HepG2 (cell line): ENCODE data around the gene TMEM258. TPM values are rescaled to one million over a fixed set of nuclear protein-coding genes. Genes with fewer than 3 reads are reported as not detected.

Experiments used
- BORCS8-MEF2B ChIP-seq: sonication (generic); formaldehyde crosslinking; IDR thresholded peaks from 2 replicates; pipeline ENCODE4 v1.8.0; 2022; ENCODE audit warnings: mild to moderate bottlenecking, missing genetic modification reagents
- FOXK1 ChIP-seq: sonication (generic); formaldehyde crosslinking; IDR thresholded peaks from 2 replicates; pipeline ENCODE4 v1.4.0; 2020; ENCODE audit warnings: low read depth, missing genetic modification reagents, borderline replicate concordance
- GABPB1 ChIP-seq: IDR thresholded peaks from 2 replicates; pipeline ENCODE4 v1.6.1; 2016; ENCODE audit warnings: mild to moderate bottlenecking, missing genetic modification reagents, moderate library complexity, missing compliant biosample characterization
- HNRNPLL ChIP-seq: fragments of 200-400 bp; formaldehyde crosslinking; IDR thresholded peaks from 2 replicates; pipeline ENCODE4 v1.6.1; 2017; ENCODE audit warnings: mild to moderate bottlenecking, low read depth, low read length; ENCODE audit not compliant: poor library complexity, severe bottlenecking
- JARID2 ChIP-seq: sonication (generic); formaldehyde crosslinking; IDR thresholded peaks from 2 replicates; pipeline ENCODE4 v1.8.1; 2023; ENCODE audit warnings: missing genetic modification reagents, inconsistent platforms; ENCODE audit not compliant: insufficient replicate concordance
- PREB ChIP-seq: sonication (generic); formaldehyde crosslinking; IDR thresholded peaks from 2 replicates; pipeline ENCODE4 v1.4.0; 2020; ENCODE audit warnings: missing genetic modification reagents
- TBP ChIP-seq: sonication (generic); formaldehyde crosslinking; IDR thresholded peaks from 2 replicates; pipeline ENCODE4 v1.5.0; 2020; ENCODE audit warnings: missing genetic modification reagents
- THRA ChIP-seq: sonication (generic); formaldehyde crosslinking; IDR thresholded peaks from 2 replicates; pipeline ENCODE4 v1.4.0; 2020; ENCODE audit warnings: missing genetic modification reagents, borderline replicate concordance
- ZBTB4 ChIP-seq: sonication (generic); formaldehyde crosslinking; IDR thresholded peaks from 2 replicates; pipeline ENCODE4 v1.4.0; 2020; ENCODE audit warnings: missing genetic modification reagents, mild to moderate bottlenecking, borderline replicate concordance
- ZFX ChIP-seq: sonication (generic); formaldehyde crosslinking; IDR thresholded peaks from 2 replicates; pipeline ENCODE4 v1.4.0; 2020; ENCODE audit warnings: mild to moderate bottlenecking, low read depth, missing genetic modification reagents, moderate library complexity
- ZNF207 ChIP-seq: fragments of 450-650 bp; IDR thresholded peaks from 2 replicates; pipeline ENCODE4 v1.6.1; 2016; ENCODE audit warnings: antibody characterized with exemption, borderline replicate concordance
- ZNF432 ChIP-seq: sonication (generic); formaldehyde crosslinking; IDR thresholded peaks from 2 replicates; pipeline ENCODE4 v1.5.0; 2020; ENCODE audit warnings: missing genetic modification reagents, mild to moderate bottlenecking, borderline replicate concordance
- ZNF564 ChIP-seq: sonication (generic); formaldehyde crosslinking; IDR thresholded peaks from 2 replicates; pipeline ENCODE4 v1.8.1; 2023; ENCODE audit warnings: mild to moderate bottlenecking, missing genetic modification reagents
- ZNF614 ChIP-seq: IDR thresholded peaks from 2 replicates; pipeline ENCODE4 v1.6.1; 2018; ENCODE audit warnings: missing biosample characterization, missing genetic modification reagents, inconsistent platforms, borderline replicate concordance
- ZNF879 ChIP-seq: sonication (generic); formaldehyde crosslinking; IDR thresholded peaks from 2 replicates; pipeline ENCODE4 v1.8.1; 2023; ENCODE audit warnings: missing genetic modification reagents
- ZSCAN30 ChIP-seq: sonication (generic); formaldehyde crosslinking; IDR thresholded peaks from 2 replicates; pipeline ENCODE4 v1.5.0; 2020; ENCODE audit warnings: mild to moderate bottlenecking, missing genetic modification reagents
- polyA plus RNA-seq, 8 experiments: library from polyadenylated mRNA; depleted of rRNA in 3 of 8; stranded (reverse) in 7 of 8; unstranded in 1 of 8; fragments of >200 nt; fragmentation: Illumina TruSeq in 4 of 8; extraction: Trizol in 4 of 8; gene quantifications; 2 replicates each; pipeline versions ENCODE4 v1.2.1 to v1.2.3, GENCODE V29; 2011 to 2016; ENCODE audit warnings: low read depth in 4 of 8, missing spikeins in 1 of 8, mixed read lengths in 1 of 8; ENCODE audit not compliant: insufficient read depth in 1 of 8
- total RNA-seq, 5 experiments: library from RNA; depleted of rRNA; stranded (reverse); fragments of >200 nt; fragmentation: Illumina TruSeq; extraction: Trizol; gene quantifications; 2 replicates each; pipeline ENCODE4 v1.2.3, GENCODE V29; 2016; ENCODE audit warnings: low read depth in 1 of 5
- TF ChIP-seq, protein P1 (sequence below): sonication (generic); formaldehyde crosslinking; IDR thresholded peaks from 2 replicates; pipeline ENCODE4 v1.4.0; 2020; ENCODE audit warnings: missing genetic modification reagents
- TF ChIP-seq, protein P2 (sequence below): IDR thresholded peaks from 2 replicates; pipeline ENCODE4 v1.6.1; 2016

Gene TMEM258
- total and polyA plus RNA-seq, 2 of the 13 experiments (the other 11 are each of a cell fraction or from before 2014, with no cell fraction given): 175 to 424 TPM

DNA sequence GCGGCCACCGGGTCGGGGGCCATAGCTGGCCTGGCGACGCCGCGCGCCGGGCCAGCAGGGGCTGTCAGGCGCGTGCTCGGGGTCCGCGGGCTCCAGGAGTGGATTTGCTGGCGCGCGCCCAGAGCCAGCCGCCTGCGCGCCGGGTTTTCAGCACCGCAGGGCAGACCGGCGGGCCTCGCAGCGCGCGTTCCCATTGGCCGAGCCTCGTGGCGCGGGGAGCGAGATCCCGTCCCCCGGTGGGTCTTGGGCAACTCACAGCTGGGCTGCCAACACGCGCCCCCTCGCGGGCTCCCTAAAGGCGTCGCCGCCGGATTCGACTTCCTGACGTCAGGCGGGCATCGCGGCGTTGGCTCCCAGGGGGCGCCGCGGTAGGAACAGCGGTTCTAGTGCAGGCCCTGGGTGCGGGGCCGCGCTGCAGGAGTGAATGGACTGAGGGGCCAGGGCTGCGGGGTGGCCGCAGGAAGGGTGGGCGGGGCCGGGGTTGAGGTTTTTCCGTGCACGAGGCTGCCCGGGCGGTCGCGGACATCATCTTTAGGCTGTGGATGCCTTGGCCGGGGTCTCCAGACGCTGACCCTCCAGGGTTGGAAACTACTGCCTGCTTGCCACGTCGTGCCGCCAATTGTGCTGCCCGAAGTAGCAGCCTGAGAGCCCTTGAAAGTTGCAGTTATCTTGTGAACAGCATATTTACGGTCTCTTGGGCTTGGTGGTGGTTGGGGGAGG, 24.5 kb upstream of the TMEM258 start, which contains the start of gene FADS1 (continued):
- TF ChIP-seq THRA (peak; percentile 67), ZFX (CRISPR knock-in tag) (peak; percentile 89), HNRNPLL (peak; percentile 46), TBP (no peak), ZNF564 (peak; percentile 97), ZNF432 (CRISPR knock-in tag) (no peak), ZNF614 (CRISPR knock-in tag) (peak; percentile 39; the same call in 1 of the 2 replicates), ZNF879 (no peak), JARID2 (CRISPR knock-in tag) (no peak), BORCS8-MEF2B (CRISPR knock-in tag) (peak; percentile 14; the same call in 1 of the 2 replicates), ZBTB4 (CRISPR knock-in tag) (peak; percentile 76), ZSCAN30 (peak; percentile 49; the same call in 1 of the 2 replicates), ZNF207 (no peak), PREB (CRISPR knock-in tag) (no peak), FOXK1 (CRISPR knock-in tag) (no peak), GABPB1 (peak; percentile 87)
- TF ChIP-seq, protein P1, sequence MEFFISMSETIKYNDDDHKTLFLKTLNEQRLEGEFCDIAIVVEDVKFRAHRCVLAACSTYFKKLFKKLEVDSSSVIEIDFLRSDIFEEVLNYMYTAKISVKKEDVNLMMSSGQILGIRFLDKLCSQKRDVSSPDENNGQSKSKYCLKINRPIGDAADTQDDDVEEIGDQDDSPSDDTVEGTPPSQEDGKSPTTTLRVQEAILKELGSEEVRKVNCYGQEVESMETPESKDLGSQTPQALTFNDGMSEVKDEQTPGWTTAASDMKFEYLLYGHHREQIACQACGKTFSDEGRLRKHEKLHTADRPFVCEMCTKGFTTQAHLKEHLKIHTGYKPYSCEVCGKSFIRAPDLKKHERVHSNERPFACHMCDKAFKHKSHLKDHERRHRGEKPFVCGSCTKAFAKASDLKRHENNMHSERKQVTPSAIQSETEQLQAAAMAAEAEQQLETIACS (CRISPR knock-in tag): peak; percentile 92
- TF ChIP-seq, protein P2, sequence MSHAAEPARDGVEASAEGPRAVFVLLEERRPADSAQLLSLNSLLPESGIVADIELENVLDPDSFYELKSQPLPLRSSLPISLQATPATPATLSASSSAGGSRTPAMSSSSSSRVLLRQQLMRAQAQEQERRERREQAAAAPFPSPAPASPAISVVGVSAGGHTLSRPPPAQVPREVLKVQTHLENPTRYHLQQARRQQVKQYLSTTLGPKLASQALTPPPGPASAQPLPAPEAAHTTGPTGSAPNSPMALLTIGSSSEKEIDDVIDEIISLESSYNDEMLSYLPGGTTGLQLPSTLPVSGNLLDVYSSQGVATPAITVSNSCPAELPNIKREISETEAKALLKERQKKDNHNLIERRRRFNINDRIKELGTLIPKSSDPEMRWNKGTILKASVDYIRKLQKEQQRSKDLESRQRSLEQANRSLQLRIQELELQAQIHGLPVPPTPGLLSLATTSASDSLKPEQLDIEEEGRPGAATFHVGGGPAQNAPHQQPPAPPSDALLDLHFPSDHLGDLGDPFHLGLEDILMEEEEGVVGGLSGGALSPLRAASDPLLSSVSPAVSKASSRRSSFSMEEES (CRISPR knock-in tag): peak; percentile 59
